GM18520 (cell line): Measurements from ENCODE around the gene AGA.
A peak's percentile ranks its signal among the peaks of the same experiment; 100 is the strongest.

Experiments used
- ATAC-seq: cut with Tn5 transposase; IDR thresholded peaks from one replicate; pipeline ENCODE4 v1.9.1; 2021; ENCODE audit not compliant: unreplicated experiment

AGA gene

GRCh38 chr4:177447417-177448004 is 5.3 kb upstream of the AGA start:
- ATAC-seq = no peak

GRCh38 chr4:177446586-177446985 is 4.3 kb upstream of the AGA start:
- ATAC-seq = no peak

DNA sequence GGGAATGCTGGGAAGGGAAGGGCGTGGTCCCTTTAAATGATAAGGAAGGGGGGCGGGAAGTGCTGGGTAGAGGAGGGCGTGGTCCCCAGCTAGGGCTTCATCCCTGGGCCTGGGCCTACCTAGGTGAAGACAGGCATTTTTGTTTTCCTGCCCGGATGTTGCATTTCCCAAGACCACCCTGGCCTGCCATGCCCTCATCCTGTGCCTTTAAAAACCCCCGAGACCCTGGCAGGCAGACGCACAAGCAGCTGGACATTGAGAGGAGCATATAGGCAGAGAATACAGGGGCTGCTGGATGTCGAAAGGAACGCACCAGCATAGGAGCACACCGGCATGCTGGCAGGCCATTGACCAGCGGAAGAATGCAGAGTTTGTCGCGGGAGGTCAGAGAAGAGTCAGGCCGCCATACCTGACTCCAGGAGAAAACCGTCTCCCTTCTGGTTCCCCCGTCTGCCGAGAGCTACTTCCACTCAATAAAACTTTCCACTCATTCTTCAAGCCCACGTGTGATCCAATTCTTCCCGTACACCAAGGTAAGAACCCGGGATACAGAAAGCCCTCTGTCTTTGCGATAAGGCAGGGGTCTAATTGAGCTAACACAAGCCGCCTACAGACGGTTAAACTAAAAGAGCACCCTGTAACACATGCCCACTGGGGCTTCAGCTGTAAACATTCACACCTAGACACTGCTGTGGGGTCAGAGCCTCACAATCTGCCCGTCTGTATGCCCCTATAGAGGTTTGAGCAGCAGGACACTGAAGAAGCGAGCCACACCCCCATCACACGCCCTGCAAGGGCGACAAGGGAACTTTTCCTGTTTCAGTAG is 2.9 kb upstream of the AGA start:
- no peak for ATAC-seq

DNA sequence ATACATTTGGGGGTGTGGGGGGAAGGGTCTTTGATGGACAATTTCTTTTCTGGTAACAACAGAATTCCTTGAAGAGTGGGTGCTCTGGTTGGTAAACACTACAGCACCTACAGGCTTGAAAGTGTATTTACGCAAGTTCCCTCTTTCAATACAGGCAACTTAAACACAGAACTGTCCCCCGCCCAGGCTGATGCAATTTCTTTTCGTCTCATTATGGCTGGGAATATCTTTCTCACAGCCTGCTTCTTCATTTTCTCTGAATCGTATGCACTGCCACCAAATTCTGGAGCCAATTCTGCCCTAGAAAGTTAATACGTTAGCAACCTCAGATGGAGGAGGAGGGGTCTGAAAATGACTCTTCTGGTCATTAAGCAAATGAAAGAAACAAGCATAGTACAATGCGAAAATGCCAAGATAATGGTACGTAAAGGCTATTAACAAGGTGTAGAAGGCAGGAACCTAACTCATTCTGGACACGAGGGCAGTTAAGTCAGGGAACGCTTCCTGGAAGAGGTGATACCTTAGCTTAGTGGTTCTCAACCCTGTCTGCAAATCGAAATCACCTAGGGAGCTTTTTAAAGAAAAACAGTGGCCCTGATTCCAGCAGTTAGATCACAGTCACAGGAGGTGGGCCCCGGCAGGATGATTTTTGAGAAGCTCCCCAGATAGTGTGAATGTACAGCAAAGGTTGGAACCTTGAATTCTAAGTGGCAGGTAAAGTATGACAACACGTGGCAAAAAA is 1.0 kb downstream of the AGA start:
- ATAC-seq = peak; percentile 20

DNA sequence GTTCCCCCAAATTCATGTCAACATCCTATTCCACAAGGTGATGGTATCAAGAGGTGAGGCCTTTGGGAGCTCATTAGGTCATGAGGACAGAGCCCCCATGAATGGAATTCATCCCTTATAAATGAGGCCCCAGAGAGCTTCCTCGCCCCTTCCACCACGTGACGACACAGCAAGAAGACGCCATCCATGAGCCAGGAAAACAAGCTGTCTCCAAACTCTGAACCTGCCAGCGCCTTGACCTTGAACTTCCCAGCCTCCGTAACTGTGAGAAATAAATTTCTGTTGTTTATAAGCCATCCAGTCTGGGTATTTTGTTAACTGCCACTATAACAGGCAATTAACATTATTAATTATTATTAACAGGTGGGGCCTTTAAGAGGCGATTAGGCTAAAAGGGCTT is 5.8 kb downstream of the AGA start:
- ATAC-seq = no peak

DNA sequence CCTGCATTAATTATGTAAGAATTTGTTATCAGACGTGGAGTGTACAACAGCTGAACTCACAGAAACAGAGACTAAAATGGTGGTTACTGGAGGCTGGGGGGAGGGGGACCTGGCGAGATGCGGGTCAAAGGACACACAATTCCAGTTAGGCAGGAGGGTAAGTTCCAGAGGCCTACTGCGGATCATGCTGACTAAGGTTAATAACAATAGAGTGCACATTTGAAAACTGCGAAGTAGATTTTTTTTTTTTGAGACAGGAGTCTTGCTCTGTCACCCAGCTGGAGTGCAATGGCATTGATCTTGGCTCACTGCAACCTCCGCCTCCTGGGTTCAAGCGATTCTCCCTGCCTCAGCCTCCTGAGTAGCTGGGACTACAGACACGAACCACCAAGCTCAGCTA is 7.6 kb downstream of the AGA start:
- no peak for ATAC-seq

DNA sequence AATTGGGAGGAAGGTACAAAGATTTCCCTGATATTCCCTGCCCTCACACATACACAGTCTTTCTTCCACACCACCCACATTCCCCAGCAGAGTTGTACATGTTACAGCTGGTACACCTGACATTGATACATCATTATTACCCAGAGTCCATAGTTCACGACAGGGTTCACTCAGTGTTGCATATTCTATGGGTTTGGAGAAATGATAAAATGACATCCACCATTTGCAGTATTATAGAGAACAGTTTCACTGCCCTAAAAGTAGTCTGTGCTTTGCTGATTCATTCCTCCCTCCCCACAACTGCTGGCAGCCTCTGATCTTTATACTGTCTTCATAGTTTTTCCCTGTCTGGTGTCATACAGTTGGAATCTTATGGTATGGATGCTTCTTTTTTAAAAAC is 15.0 kb downstream of the AGA start:
- no peak for ATAC-seq

- ATAC-seq = no peak
These were observed 22.8 kb downstream of the AGA start for GRCh38 chr4:177419434-177419833.

- ATAC-seq = no peak
These were observed 28.6 kb downstream of the AGA start for GRCh38 chr4:177413656-177414055.

- ATAC-seq = no peak
These were observed 29.2 kb downstream of the AGA start for GRCh38 chr4:177413076-177413475.

- ATAC-seq = no peak
These were observed 30.2 kb downstream of the AGA start for GRCh38 chr4:177411996-177412395.

- no peak for ATAC-seq
These were observed 31.7 kb downstream of the AGA start for GRCh38 chr4:177410566-177410965.

DNA sequence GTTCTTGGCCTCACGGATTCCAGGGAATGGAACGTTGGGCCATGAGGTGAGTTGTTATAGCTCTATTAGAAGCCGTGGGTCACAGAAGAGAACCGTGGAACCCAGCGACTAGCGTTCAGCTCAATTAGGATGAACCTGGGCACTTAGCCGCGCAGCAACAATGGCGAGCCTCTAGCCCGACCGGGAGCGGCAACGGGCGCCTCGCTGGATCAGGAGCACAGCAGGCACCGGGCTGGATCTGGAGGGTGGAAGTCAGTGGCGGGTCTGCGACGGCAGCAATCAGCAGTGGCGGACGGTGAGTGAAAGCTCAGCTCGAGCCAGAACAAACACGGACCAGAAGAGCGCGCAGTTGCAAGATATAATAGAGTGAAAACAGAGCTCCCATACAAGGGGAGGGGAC is 34.2 kb downstream of the AGA start:
- ATAC-seq = no peak

DNA sequence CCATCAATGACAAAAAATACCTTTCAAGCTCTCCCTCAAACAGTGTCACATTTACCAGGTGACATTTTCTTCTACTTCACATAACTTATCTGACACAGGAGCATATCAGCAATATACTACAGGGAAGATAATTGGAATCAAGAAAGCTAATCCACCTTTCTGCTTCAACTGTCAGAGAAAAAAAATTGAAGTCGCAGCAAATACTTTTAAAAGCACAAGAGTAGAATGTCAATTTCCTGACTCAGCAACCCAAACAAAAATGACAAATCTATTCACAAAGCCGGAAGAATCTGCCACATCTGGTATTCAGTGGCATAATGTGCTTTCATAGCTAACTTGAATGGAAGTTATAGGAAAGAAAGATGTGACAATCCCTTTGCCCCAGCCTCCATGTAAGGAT is 36.7 kb downstream of the AGA start:
- no peak for ATAC-seq

- ATAC-seq = no peak
These were observed 37.3 kb downstream of the AGA start for GRCh38 chr4:177404986-177405385.

DNA sequence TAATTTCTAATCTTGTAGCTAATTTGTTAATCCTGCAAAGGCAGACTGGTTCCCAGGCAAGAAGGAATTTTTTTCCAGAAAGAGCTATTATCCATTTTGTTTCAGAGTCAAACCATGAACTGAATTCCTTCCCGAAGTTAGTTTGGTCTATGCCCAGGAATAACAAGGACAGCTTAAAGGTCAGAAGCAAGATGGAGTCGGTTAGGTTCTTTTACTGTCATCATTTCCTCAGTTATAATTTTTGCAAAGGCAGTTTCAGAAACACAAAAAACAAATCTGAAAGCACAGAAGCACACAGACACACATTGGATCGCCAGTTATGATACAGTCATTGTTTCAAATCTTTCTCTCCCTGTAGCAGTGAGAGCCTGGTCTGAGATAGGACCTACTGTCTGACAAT is 37.9 kb downstream of the AGA start:
- ATAC-seq = no peak

DNA sequence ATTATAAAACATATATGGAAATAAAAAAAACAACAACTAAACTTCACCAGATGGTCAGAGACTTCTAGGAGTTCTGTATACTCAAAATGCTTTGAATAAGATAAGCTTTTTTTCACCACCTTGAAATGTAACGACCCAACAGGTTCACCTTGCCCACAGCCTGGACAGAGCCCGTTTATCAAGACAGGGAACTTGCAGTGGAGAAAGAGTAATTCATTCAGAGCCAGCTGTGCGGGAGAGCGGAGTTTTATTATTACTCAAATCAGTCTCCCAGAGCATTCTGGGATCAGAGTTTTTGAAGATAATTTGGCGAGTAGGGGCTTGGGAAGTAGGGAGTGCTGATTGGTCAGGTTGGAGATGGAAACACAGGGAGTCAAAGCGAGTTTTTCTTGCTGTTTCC is 38.5 kb downstream of the AGA start:
- no peak for ATAC-seq

- ATAC-seq = no peak
These were observed 40.5 kb downstream of the AGA start for GRCh38 chr4:177401658-177402273.

DNA sequence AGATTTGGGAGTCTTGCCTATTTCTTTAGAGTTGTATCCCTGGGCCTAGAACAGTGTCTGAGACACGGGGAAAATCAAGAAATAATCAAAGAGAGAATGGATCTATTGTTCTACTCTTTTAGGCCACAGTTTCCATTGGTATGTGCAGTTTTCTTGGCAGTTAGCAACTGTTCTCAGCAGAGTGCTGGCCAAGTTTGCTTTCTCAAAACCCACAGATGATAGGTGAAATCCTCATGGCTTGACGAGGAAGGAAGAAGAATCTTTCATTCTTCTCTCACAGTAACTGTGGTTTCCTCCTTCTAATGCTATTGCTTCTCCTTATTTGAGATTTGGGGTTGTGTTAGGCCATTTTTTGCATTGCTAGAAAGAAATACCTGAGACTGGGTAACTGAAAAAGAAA is 42.2 kb downstream of the AGA start:
- ATAC-seq = no peak

- ATAC-seq = no peak
These were observed 45.9 kb downstream of the AGA start for GRCh38 chr4:177396352-177396751.

- ATAC-seq = no peak
These were observed 49.0 kb downstream of the AGA start for GRCh38 chr4:177393236-177393635.

DNA sequence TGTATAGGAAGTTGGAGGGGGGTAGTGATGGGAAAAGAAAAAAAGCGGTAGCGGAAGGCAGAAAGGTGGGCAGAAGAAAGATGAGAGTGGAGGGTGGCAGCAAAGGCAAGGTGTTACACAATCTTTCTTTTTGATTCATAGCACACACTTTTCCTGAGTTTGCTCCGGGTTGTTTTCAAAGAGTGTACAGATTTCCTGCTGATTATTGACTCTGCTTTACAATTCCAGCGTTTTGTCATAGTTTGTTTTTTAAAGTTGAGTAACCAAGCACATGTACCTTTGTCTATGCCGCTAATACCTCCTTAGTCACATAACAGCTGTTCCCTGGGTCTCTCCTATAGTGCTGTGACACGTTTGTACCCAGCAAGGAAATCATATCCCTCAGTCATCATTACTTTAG is 50.3 kb downstream of the AGA start:
- ATAC-seq = no peak
